Sigmoid colon (tissue), 7 donors: ENCODE results near the gene WNT2B. TPM values are rescaled to one million over a fixed set of nuclear protein-coding genes. Genes with fewer than 3 reads are reported as not detected.

ENCODE experiments used
- DNase-seq: peaks from one replicate; pipeline ENCODE4 v3.0.0-alpha.2; 2019
- H3K27ac ChIP-seq, 4 donors: fragments of 200-600 bp; sonication (generic); one replicate each; pipeline ENCODE4 v1.5.1; 2016 to 2019; ENCODE audit warnings: mild to moderate bottlenecking in 1 of 4
- H3K27me3 ChIP-seq, 3 donors: fragments of 200-600 bp; sonication (generic); one replicate each; pipeline ENCODE4 v1.5.1; 2019; ENCODE audit warnings: mild to moderate bottlenecking in 1 of 3
- H3K36me3 ChIP-seq, 4 donors: fragments of 200-600 bp; sonication (generic); one replicate each; pipeline ENCODE4 v1.5.1; 2016 to 2019
- H3K4me1 ChIP-seq, 4 donors: fragments of 200-600 bp; sonication (generic); one replicate each; pipeline ENCODE4 v1.5.1; 2017 to 2019
- H3K4me3 ChIP-seq, 4 donors: fragments of 200-600 bp; sonication (generic); one replicate each; pipeline ENCODE4 v1.5.1; 2017 to 2019; ENCODE audit warnings: mild to moderate bottlenecking in 2 of 4, moderate library complexity in 1 of 4
- H3K9me3 ChIP-seq, 4 donors: fragments of 200-600 bp in 3 of 4; sonication (generic) in 3 of 4; one replicate each; pipeline versions ENCODE4 v1.5.1 to v1.6.1; 2013 to 2019
- CTCF ChIP-seq, 4 experiments: fragments of 450-650 bp in 3 of 4; fragments of 200-600 bp in 1 of 4; IDR thresholded peaks; one replicate each; pipeline ENCODE4 v1.5.1; 2016 to 2019; ENCODE audit warnings: antibody characterized with exemption in 4 of 4, mild to moderate bottlenecking in 3 of 4, moderate library complexity in 2 of 4
- EP300 ChIP-seq, 4 donors: sonication (generic); formaldehyde crosslinking; IDR thresholded peaks; one replicate each; pipeline ENCODE4 v1.6.1; 2017; ENCODE audit warnings: antibody characterized with exemption in 4 of 4
- POLR2A ChIP-seq, 2 donors: fragments of 450-650 bp; IDR thresholded peaks; one replicate each; pipeline ENCODE4 v1.6.1; 2016; ENCODE audit warnings: antibody characterized with exemption in 2 of 2, mild to moderate bottlenecking in 2 of 2, moderate library complexity in 2 of 2
- POLR2AphosphoS5 ChIP-seq, 4 donors: sonication (generic); formaldehyde crosslinking; IDR thresholded peaks; one replicate each; pipeline ENCODE4 v1.6.1; 2017; ENCODE audit warnings: antibody characterized with exemption in 4 of 4
- WGBS, 2 donors: extraction: QIAGEN DNeasy Blood & Tissue Kit; methylation state at CpG; one replicate each; pipeline ENCODE4 v1.1.7; 2013; 5-methylcytosine and 5-hydroxymethylcytosine counted together
- intact Hi-C: fragments of 100-400 bp; cut with DNase I; formaldehyde crosslinking; loops from one replicate; pipeline ENCODE4 v1.15.1; 2023
- polyA plus RNA-seq, 3 donors: library from polyadenylated mRNA; stranded (reverse); fragments of 200-250 nt; gene quantifications; one replicate each; pipeline ENCODE4 v1.2.3, GENCODE V29; 2013
- total RNA-seq, 4 donors: library from RNA; depleted of rRNA; stranded (reverse); fragments of >200 nt; gene quantifications; one replicate each; pipeline ENCODE4 v1.1.0, GENCODE V29; 2016
- donor health status: healthy with polysubstance abuse.
- donor health status: Bipolar disorder and iron deficiency.
- donor health status: healthy.

Gene WNT2B
- total and polyA plus RNA-seq, 7 donors = 1.2 to 4.2 (median 1.8) TPM

DNA sequence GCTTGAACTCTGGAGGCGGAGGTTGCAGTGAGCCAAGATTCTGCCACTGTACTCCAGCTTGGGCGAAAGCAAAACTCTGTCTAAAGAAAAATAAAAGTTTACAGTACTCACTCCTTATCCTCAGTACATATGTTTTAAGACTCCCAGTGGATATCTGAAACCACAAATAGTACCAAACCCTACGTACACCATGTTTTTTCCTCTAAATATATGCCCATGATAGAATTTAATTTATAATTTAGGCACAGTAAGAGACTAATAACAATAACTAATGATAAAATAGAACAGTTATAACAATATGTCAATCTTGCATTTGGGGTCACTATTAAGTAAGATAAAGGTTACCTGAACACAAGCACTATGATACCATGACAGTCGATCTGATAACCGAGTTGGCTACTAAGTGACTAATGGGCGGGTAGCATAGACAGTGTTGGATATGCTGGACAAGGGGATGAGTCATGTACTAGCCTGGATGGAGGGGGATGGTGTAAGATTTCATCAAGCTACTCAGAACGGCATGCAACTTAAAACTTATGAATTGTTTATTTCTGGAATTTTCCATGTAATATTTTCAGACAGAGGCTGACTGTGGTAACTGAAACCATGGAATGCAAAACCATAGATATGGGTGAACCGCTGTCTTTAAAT lies 66.5 kb downstream of the WNT2B start:
- TF ChIP-seq EP300 (IDR thresholded peaks at IDR 0.05) (no peak), POLR2A (IDR thresholded peaks at IDR 0.05) (no peak), POLR2AphosphoS5 (IDR thresholded peaks at IDR 0.05) (no peak), CTCF (IDR thresholded peaks at IDR 0.05) (no peak)
- peaks cover 0 to 87% (median 24%) of the 10 kb centered on the region in 4 donors for H3K36me3 ChIP-seq
- no peaks in the 10 kb centered on the region for H3K27me3 ChIP-seq
- intact Hi-C loops = no loop called here
- H3K27ac ChIP-seq = no peak overlapping the region
- no peak for DNase-seq
- WGBS, 2 donors = 92 to 94% methylated on average over 8 of the region's 8 CpGs
- peaks cover 0 to 4% (median 0%) of the 10 kb centered on the region in 4 donors for H3K4me1 ChIP-seq
- H3K4me3 ChIP-seq = no peak overlapping the region
- H3K9me3 ChIP-seq = no peaks in the 10 kb centered on the region

DNA sequence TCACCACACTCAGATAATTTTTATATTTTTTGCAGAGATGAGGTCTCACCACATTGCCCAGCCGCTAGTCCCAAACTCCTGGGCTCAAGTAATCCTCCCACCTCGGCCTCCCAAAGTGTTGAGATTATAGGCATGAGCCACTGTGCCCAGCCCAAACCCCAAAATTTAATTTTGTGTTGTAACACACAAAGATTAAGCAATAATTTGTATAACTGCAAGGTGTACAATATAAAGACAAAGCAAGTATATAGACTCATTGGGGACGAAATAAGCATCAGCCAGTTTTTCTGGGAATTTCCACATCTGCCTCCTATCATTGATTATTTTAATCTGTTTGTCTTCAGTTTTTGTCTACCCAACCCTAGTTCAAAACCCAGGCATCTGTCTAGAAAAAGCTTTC lies 67.5 kb downstream of the WNT2B start:
- Histone ChIP-seq H3K4me3 (no peak overlapping the region), H3K9me3 (no peaks in the 10 kb centered on the region), H3K4me1 (peaks cover 0 to 4% (median 0%) of the 10 kb centered on the region in 4 donors), H3K36me3 (peaks cover 0 to 87% (median 24%) of the 10 kb centered on the region in 4 donors), H3K27ac (no peak overlapping the region), H3K27me3 (no peaks in the 10 kb centered on the region)
- intact Hi-C loops = no loop called here
- 96 to 98% methylated on average over 3 of the region's 3 CpGs for WGBS, 2 donors
- TF ChIP-seq POLR2AphosphoS5 (IDR thresholded peaks at IDR 0.05) (no peak), CTCF (IDR thresholded peaks at IDR 0.05) (no peak), POLR2A (IDR thresholded peaks at IDR 0.05) (no peak), EP300 (IDR thresholded peaks at IDR 0.05) (no peak)
- no peak for DNase-seq

Other genes starting within 250 kb of the WNT2B start
- gene CTTNBP2NL, start 112.8 kb upstream of the WNT2B start, total RNA-seq = 10 to 100 TPM; 15.1 to 25.5 (median 17.0) TPM
- gene CTTNBP2NL, start 112.8 kb upstream of the WNT2B start, polyA plus RNA-seq = 10 to 100 TPM; 11.4 to 17.3 (median 13.4) TPM
- gene ST7L, start 110.2 kb downstream of the WNT2B start, total RNA-seq = 10 to 100 TPM; 22.7 to 68.0 (median 25.4) TPM
- gene ST7L, start 110.2 kb downstream of the WNT2B start, polyA plus RNA-seq = 1 to 10 TPM; 1.8 to 7.9 (median 2.3) TPM
- 10 to 100 TPM; 75.9 to 90.6 (median 81.3) TPM for gene CAPZA1, start 110.9 kb downstream of the WNT2B start, total RNA-seq
- 100 to 1,000 TPM in 2 of 3 donors, 10 to 100 TPM in 1; 91.3 to 160 (median 113) TPM for gene CAPZA1, start 110.9 kb downstream of the WNT2B start, polyA plus RNA-seq
- gene MOV10, start 165.7 kb downstream of the WNT2B start, total RNA-seq = 10 to 100 TPM; 16.5 to 43.8 (median 22.3) TPM
- gene MOV10, start 165.7 kb downstream of the WNT2B start, polyA plus RNA-seq = 10 to 100 TPM; 28.8 to 60.1 (median 34.2) TPM
- 100 to 1,000 TPM; 181 to 244 (median 192) TPM for gene RHOC, start 198.2 kb downstream of the WNT2B start, total RNA-seq
- gene RHOC, start 198.2 kb downstream of the WNT2B start, polyA plus RNA-seq = 1,000 to 10,000 TPM in 1 of 3 donors, 100 to 1,000 TPM in 2; 443 to 1,259 (median 789) TPM
- 1 to 10 TPM in 3 of 4 donors, under 1 TPM in 1; 0.36 to 1.6 (median 1.4) TPM for gene PPM1J, start 206.4 kb downstream of the WNT2B start, total RNA-seq
- gene PPM1J, start 206.4 kb downstream of the WNT2B start, polyA plus RNA-seq = 1 to 10 TPM in 1 of 3 donors, under 1 TPM in 2; 0.60 to 2.5 (median 0.92) TPM